BE2C (cell line): Measurements from ENCODE around the gene GNMT.

Experiments
- DNase-seq: peaks from one replicate; pipeline ENCODE4 v3.0.0-alpha.2; 2020
- H3K27me3 ChIP-seq: fragments of 250-450 bp; sonication (Bioruptor Pico); 2 replicates; pipeline ENCODE4 v1.5.1; 2020; ENCODE audit warnings: mild to moderate bottlenecking
- H3K36me3 ChIP-seq: fragments of 250-450 bp; sonication (Bioruptor Pico); 2 replicates; pipeline ENCODE4 v1.5.1; 2020; ENCODE audit warnings: mild to moderate bottlenecking
- H3K4me1 ChIP-seq: fragments of 250-450 bp; sonication (Bioruptor Pico); 2 replicates; pipeline ENCODE4 v1.5.1; 2020
- H3K4me3 ChIP-seq: 2 replicates; pipeline ENCODE4 v1.5.1; 2011; ENCODE audit warnings: low read depth, low read length
- H3K9me3 ChIP-seq: fragments of 250-450 bp; sonication (Bioruptor Pico); 2 replicates; pipeline ENCODE4 v1.5.1; 2020
- TF ChIP-seq, protein P1 (sequence below): IDR thresholded peaks from 2 replicates; pipeline ENCODE4 v1.5.1; 2012; ENCODE audit warnings: mild to moderate bottlenecking, low read depth, low read length

The GNMT gene

DNA sequence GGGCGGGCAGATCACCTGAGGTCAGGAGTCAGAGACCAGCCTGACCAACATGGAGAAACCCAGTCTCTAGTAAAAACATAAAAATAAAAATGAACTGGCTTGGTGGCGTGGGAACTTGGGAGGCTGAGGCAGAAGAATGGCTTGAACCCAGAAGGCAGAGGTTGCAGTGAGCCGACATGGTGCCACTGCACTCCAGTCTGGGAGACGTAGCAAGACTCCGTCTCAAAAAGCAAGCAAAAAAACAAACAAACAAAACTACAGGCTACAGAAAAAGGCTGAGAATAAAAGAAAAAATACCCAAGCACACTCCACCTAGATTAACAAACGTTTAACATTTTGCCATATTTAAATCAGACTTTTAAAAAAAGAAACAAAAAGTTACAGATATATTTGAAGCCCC is 38.8 kb upstream of the GNMT start:
- Histone ChIP-seq H3K4me1 (no peaks in the 10 kb centered on the region), H3K4me3 (no peak overlapping the region), H3K9me3 (no peaks in the 10 kb centered on the region), H3K36me3 (no peaks in the 10 kb centered on the region), H3K27me3 (no peaks in the 10 kb centered on the region)
- no peak for DNase-seq
- TF ChIP-seq, protein P1, sequence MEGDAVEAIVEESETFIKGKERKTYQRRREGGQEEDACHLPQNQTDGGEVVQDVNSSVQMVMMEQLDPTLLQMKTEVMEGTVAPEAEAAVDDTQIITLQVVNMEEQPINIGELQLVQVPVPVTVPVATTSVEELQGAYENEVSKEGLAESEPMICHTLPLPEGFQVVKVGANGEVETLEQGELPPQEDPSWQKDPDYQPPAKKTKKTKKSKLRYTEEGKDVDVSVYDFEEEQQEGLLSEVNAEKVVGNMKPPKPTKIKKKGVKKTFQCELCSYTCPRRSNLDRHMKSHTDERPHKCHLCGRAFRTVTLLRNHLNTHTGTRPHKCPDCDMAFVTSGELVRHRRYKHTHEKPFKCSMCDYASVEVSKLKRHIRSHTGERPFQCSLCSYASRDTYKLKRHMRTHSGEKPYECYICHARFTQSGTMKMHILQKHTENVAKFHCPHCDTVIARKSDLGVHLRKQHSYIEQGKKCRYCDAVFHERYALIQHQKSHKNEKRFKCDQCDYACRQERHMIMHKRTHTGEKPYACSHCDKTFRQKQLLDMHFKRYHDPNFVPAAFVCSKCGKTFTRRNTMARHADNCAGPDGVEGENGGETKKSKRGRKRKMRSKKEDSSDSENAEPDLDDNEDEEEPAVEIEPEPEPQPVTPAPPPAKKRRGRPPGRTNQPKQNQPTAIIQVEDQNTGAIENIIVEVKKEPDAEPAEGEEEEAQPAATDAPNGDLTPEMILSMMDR: no peak

DNA sequence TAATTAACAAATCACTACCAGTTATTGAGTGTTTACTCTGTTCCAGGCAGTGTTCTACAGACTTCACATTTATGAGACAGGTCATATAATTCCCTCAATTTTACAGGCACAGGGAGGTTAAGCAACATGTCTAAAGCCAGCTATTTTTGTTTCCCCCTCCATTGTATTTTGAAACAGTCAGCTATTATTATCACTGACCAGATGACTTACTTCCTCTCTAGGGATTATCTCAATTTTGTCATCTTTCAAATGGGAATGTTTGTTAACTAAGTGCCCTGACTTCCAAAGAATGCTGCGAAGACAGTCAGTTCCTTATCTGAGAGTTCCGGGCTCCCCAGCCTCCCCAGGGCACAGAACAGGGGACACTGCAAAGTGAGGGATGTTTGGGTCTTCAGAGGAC is 36.9 kb upstream of the GNMT start:
- H3K27me3 ChIP-seq: no peaks in the 10 kb centered on the region
- no peaks in the 10 kb centered on the region for H3K9me3 ChIP-seq
- no peaks in the 10 kb centered on the region for H3K4me1 ChIP-seq
- no peak for DNase-seq
- no peak overlapping the region for H3K4me3 ChIP-seq
- TF ChIP-seq, protein P1: no peak
- no peaks in the 10 kb centered on the region for H3K36me3 ChIP-seq

DNA sequence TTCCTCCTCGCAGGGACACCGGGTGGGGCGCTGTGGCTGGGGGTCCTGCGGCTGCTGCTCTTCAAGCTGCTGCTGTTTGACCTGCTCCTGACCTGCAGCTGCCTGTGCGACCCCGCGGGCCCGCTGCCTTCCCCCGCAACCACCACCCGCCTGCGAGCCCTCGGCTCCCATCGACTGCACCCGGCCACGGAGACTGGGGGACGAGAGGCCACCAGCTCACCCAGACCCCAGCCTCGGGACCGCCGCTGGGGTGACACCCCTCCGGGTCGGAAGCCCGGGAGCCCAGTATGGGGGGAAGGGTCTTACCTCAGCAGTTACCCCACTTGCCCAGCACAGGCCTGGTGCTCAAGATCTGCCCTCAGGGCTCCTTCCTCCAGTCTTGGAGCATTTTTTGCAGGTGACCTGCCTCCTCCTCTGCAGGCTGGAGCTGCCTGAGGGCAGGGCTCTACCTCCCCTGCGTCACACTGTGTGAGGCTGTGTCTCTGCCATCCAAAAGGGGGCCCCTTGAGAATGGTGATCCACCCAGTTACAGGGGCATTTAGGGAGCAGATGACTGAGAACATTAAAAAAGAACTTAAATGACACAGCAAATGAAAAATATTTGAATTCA is 35.2 kb upstream of the GNMT start:
- H3K27me3 ChIP-seq: no peaks in the 10 kb centered on the region
- TF ChIP-seq, protein P1: no peak
- no peaks in the 10 kb centered on the region for H3K36me3 ChIP-seq
- H3K9me3 ChIP-seq: no peaks in the 10 kb centered on the region
- no peak overlapping the region for H3K4me3 ChIP-seq
- DNase-seq: no peak
- H3K4me1 ChIP-seq: no peaks in the 10 kb centered on the region

DNA sequence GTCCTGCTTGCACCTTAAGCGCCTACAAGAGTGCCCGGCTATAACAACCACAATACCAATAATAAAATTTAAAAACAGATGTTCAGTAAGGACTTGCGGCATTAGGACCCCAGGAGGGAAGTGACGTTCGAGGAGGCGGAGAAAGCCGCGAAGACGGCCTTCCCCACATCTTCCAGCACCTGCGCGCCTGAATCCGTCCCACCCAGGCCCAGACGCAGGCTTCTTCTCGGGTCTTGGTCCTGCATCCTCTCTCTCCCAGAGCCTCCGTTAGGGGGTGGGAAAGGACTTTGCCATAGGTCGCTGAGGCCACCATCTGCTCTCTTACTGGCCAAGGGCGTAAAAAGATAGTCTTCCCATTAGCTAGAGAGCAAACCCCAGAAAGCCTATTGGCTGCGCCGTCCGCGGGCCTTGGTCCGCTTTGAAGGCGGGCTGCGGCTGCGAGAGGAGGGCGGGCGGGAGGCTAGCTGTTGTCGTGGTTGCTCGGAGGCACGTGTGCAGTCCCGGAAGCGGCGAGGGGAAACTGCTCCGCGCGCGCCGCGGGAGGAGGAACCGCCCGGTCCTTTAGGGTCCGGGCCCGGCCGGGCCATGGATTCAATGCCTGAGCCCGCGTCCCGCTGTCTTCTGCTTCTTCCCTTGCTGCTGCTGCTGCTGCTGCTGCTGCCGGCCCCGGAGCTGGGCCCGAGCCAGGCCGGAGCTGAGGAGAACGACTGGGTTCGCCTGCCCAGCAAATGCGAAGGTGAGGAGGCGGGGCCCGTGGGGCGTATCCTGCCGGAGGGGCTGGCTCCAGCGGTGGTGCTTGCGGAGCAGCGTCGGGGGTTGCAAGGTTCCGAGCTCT is 31.4 kb upstream of the GNMT start, which contains the start of gene CNPY3:
TSS of gene CNPY3 (plus strand) at position 495 of the 835 bp plus-strand sequence. CDS start at position 586, 91 bp downstream.
- peaks cover 6% of the 10 kb centered on the region for H3K36me3 ChIP-seq
- H3K4me3 ChIP-seq: peak within 1 kb of the TSS; percentile 77
- DNase-seq: peak; percentile 96
- no peaks in the 10 kb centered on the region for H3K27me3 ChIP-seq
- no peaks in the 10 kb centered on the region for H3K9me3 ChIP-seq
- TF ChIP-seq, protein P1: no peak
- H3K4me1 ChIP-seq: 0 out of 2 replicates have a peak, but pooled peaks cover 2% of the 10 kb centered on the region

DNA sequence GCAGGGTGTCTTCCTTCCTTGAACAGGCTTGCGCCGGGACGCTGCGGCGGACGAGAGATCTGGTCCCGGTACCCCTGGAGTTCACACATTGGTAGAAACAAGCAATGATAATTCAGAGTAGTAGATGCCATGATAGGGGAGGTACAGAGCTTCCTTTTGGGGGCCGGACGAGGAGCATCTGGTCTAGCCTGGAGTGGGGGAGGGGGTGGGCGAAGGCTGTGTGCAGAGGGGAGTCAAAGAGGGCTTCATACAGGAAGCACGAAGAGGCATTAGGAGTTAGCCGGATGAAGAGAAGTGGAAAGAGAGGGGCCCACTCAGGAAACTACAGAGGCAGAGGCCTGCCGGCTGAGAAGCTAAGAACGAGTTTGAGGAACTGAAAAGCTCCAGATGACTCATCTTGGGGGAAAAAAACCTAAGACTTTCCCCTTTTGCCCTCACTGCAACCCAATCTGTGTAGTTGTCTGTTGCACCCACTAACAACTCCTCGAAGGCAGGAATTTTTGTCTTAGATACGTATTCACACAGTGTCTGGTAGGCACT is 30.7 kb upstream of the GNMT start:
- peak overlapping the region; percentile 77 for H3K4me3 ChIP-seq
- peaks cover 12% of the 10 kb centered on the region for H3K36me3 ChIP-seq
- TF ChIP-seq, protein P1: no peak
- DNase-seq: no peak
- no peaks in the 10 kb centered on the region for H3K9me3 ChIP-seq
- H3K4me1 ChIP-seq: 0 out of 2 replicates have a peak, but pooled peaks cover 2% of the 10 kb centered on the region
- H3K27me3 ChIP-seq: no peaks in the 10 kb centered on the region

DNA sequence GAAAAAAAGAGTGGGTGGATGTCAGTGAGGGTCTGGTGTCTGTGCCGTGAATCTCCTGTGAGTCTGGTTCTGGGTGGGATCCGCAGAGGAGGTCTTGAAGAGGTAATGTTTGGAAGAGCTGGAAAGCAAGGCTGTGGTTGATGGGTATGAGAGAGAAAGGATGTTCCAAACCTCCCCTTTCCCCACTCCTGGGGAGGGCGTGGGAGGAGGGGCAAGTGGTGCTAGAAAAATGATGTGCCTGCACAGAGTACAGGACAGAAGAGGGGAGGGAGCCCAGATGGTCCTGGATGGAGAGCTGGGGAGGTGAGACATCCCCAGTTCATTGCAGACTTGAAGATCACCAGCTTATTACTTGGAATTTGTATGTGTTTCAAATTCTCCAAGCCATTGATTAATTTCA is 28.1 kb upstream of the GNMT start:
- DNase-seq: no peak
- TF ChIP-seq, protein P1: no peak
- Histone ChIP-seq H3K4me3 (no peak overlapping the region), H3K36me3 (peaks cover 33% of the 10 kb centered on the region), H3K4me1 (0 out of 2 replicates have a peak, but pooled peaks cover 2% of the 10 kb centered on the region), H3K9me3 (no peaks in the 10 kb centered on the region), H3K27me3 (no peaks in the 10 kb centered on the region)
